GM23338 (cell line): ENCODE data around the gene RNASE11. TPM values are rescaled to one million over a fixed set of nuclear protein-coding genes. Genes with fewer than 3 reads are reported as not detected.

Experiments used
- CREB1 ChIP-seq: fragments of 250-450 bp; sonication (Bioruptor Pico); IDR thresholded peaks from 2 replicates; pipeline ENCODE4 v1.5.0; 2020; ENCODE audit warnings: low read depth, mild to moderate bottlenecking, moderate library complexity
- CTCF ChIP-seq, 2 experiments: fragments of 200-600 bp in 1 of 2; sonication (generic) in 1 of 2; conservative IDR thresholded peaks; 2 replicates each; pipeline versions ENCODE4 v1.5.1 to v1.6.1; 2016 to 2017; ENCODE audit warnings: antibody characterized with exemption in 2 of 2, low read depth in 2 of 2, mild to moderate bottlenecking in 2 of 2, moderate library complexity in 1 of 2
- EZH2 ChIP-seq: fragments of 200-600 bp; sonication (generic); IDR thresholded peaks from one replicate; pipeline ENCODE4 v1.8.0; 2017; ENCODE audit warnings: antibody characterized with exemption, mild to moderate bottlenecking, low read depth; ENCODE audit not compliant: unreplicated experiment
- EZH2phosphoT487 ChIP-seq: fragments of 200-600 bp; sonication (generic); IDR thresholded peaks from one replicate; pipeline ENCODE4 v1.8.1; 2018; ENCODE audit warnings: antibody characterized with exemption; ENCODE audit not compliant: unreplicated experiment
- NANOG ChIP-seq: IDR thresholded peaks from 2 replicates; pipeline ENCODE4 v1.6.1; 2016; ENCODE audit warnings: antibody characterized with exemption, borderline replicate concordance
- POLR2AphosphoS5 ChIP-seq: IDR thresholded peaks from 2 replicates; pipeline ENCODE4 v1.6.1; 2016; ENCODE audit warnings: antibody characterized with exemption, low read depth
- STAT1 ChIP-seq: IDR thresholded peaks from one replicate; pipeline ENCODE4 v1.6.1; 2016; ENCODE audit warnings: antibody characterized with exemption; ENCODE audit not compliant: unreplicated experiment
- ZNF331 ChIP-seq: fragments of 250-450 bp; sonication (Bioruptor Pico); IDR thresholded peaks from 2 replicates; pipeline ENCODE4 v1.5.0; 2020; ENCODE audit warnings: low read depth, mild to moderate bottlenecking, moderate library complexity
- ZNF462 ChIP-seq: fragments of 250-450 bp; sonication (Bioruptor Pico); IDR thresholded peaks from 2 replicates; pipeline ENCODE4 v1.5.0; 2020; ENCODE audit warnings: mild to moderate bottlenecking, moderate library complexity
- polyA plus RNA-seq: library from polyadenylated mRNA; unstranded; fragments of >200 nt; fragmentation: Nextera tagmentation; extraction: Ambion mirVana; gene quantifications from 2 replicates; pipeline ENCODE4 v1.2.1, GENCODE V29; 2016
- total RNA-seq: library from RNA; depleted of rRNA; stranded (reverse); fragments of >200 nt; shearing (Covaris generic); gene quantifications from 2 replicates; pipeline ENCODE4 v1.2.3, GENCODE V29; 2014

RNASE11 gene
- total and polyA plus RNA-seq, 2 experiments from 2014 or later, result not detected

- TF ChIP-seq ZNF462 (no peak), STAT1 (no peak), NANOG (no peak), EZH2phosphoT487 (no peak), POLR2AphosphoS5 (no peak), ZNF331 (CRISPR knock-in tag) (no peak), CREB1 (CRISPR knock-in tag) (no peak), EZH2 (no peak), CTCF (conservative IDR thresholded peaks at IDR 0.05; ENCODE audit: low read depth in 2 of 2) (no peak)
Measured at GRCh38 chr14:20626274-20626673, 38.5 kb upstream of the RNASE11 start (continued).
